Gastroesophageal sphincter (tissue), 4 donors: ENCODE data around the gene JPT2. TPM values are rescaled to one million over a fixed set of nuclear protein-coding genes. Genes with fewer than 3 reads are reported as not detected.

Source experiments
- ATAC-seq: fragments of 150-250 bp; one replicate; pipeline ENCODE4 v1.9.1; 2016; ENCODE audit warnings: mild to moderate bottlenecking, moderate library complexity
- H3K27ac ChIP-seq, 4 donors: fragments of 200-600 bp; sonication (generic) in 3 of 4; 1 replicate in 3 of 4; 2 replicates in 1 of 4; pipeline ENCODE4 v1.5.1; 2016 to 2019
- H3K27me3 ChIP-seq: fragments of 200-600 bp; sonication (generic); one replicate; pipeline ENCODE4 v1.5.1; 2019
- H3K36me3 ChIP-seq, 2 donors: fragments of 200-600 bp; sonication (generic); one replicate each; pipeline ENCODE4 v1.5.1; 2019; ENCODE audit warnings: control low read depth in 1 of 2
- H3K4me1 ChIP-seq, 3 donors: fragments of 200-600 bp; sonication (generic); 1 replicate in 2 of 3; 2 replicates in 1 of 3; pipeline ENCODE4 v1.5.1; 2016 to 2019; ENCODE audit warnings: control low read depth in 2 of 3
- H3K4me3 ChIP-seq, 2 donors: fragments of 200-600 bp; sonication (generic); one replicate each; pipeline ENCODE4 v1.5.1; 2019; ENCODE audit warnings: mild to moderate bottlenecking in 1 of 2, moderate library complexity in 1 of 2
- H3K9me3 ChIP-seq, 3 donors: fragments of 200-600 bp; sonication (generic); one replicate each; pipeline ENCODE4 v1.5.1; 2017 to 2019; ENCODE audit warnings: control low read depth in 2 of 3
- CTCF ChIP-seq, 4 experiments: fragments of 200-600 bp in 2 of 4; fragments of 450-650 bp in 2 of 4; sonication (generic) in 1 of 4; IDR thresholded peaks; one replicate each; pipeline ENCODE4 v1.5.1; 2017 to 2019; ENCODE audit warnings: antibody characterized with exemption in 4 of 4, mild to moderate bottlenecking in 2 of 4, moderate library complexity in 2 of 4
- EP300 ChIP-seq: sonication (generic); formaldehyde crosslinking; IDR thresholded peaks from one replicate; pipeline ENCODE4 v1.6.1; 2017; ENCODE audit warnings: antibody characterized with exemption, mild to moderate bottlenecking
- POLR2A ChIP-seq, 2 donors: fragments of 450-650 bp; IDR thresholded peaks; one replicate each; pipeline ENCODE4 v1.6.1; 2017; ENCODE audit warnings: antibody characterized with exemption in 2 of 2, mild to moderate bottlenecking in 2 of 2, moderate library complexity in 1 of 2
- POLR2AphosphoS5 ChIP-seq: sonication (generic); formaldehyde crosslinking; IDR thresholded peaks from one replicate; pipeline ENCODE4 v1.6.1; 2017; ENCODE audit warnings: antibody characterized with exemption
- WGBS, 2 donors: methylation state at CpG; one replicate each; pipeline ENCODE4 v1.1.5; 2018; ENCODE audit warnings: low coverage in 1 of 2; 5-methylcytosine and 5-hydroxymethylcytosine counted together
- total RNA-seq, 4 donors: library from RNA; depleted of rRNA; stranded (reverse); fragments of >200 nt; gene quantifications; one replicate each; pipeline ENCODE4 v1.1.0, GENCODE V29; 2016

JPT2 gene
- total RNA-seq, 4 donors from 2014 or later = 21.4 to 49.9 (median 31.6) TPM

- Histone ChIP-seq H3K27me3 (no peaks in the 10 kb centered on the region), H3K9me3 (no peaks in the 10 kb centered on the region), H3K27ac (no peak overlapping the region), H3K4me3 (no peak overlapping the region), H3K4me1 (no peaks in the 10 kb centered on the region), H3K36me3 (peaks cover 0 to 60% of the 10 kb centered on the region in 2 donors)
- WGBS, 2 donors = no CpG with 5 or more reads among the region's 22 CpGs
- ATAC-seq = no peak
- no peak for TF ChIP-seq CTCF (IDR thresholded peaks at IDR 0.05)
- no peak for TF ChIP-seq POLR2AphosphoS5
- TF ChIP-seq POLR2A (IDR thresholded peaks at IDR 0.05) = no peak
- no peak for TF ChIP-seq EP300
These were observed 56.0 kb downstream of the JPT2 start for GRCh38 chr16:1734123-1734522.

- Histone ChIP-seq H3K27me3 (no peaks in the 10 kb centered on the region), H3K4me3 (no peak overlapping the region), H3K36me3 (peaks cover 0 to 54% of the 10 kb centered on the region in 2 donors), H3K4me1 (no peaks in the 10 kb centered on the region), H3K9me3 (no peaks in the 10 kb centered on the region), H3K27ac (no peak overlapping the region)
- TF ChIP-seq CTCF (IDR thresholded peaks at IDR 0.05) (no peak), EP300 (no peak), POLR2A (IDR thresholded peaks at IDR 0.05) (no peak), POLR2AphosphoS5 (no peak)
- ATAC-seq = no peak
- whole genome bisulfite sequencing, 2 donors = 91 to 100% methylated on average over 1 to 18 of the region's 22 CpGs
These were observed 56.7 kb downstream of the JPT2 start for GRCh38 chr16:1734816-1735215.

- TF ChIP-seq POLR2A (IDR thresholded peaks at IDR 0.05) (no peak), CTCF (IDR thresholded peaks at IDR 0.05) (no peak), POLR2AphosphoS5 (no peak), EP300 (no peak)
- no peak overlapping the region for H3K4me3 ChIP-seq
- H3K36me3 ChIP-seq = peaks cover 0 to 50% of the 10 kb centered on the region in 2 donors
- ATAC-seq = no peak
- WGBS, 2 donors = 92 to 95% methylated on average over 19 to 21 of the region's 33 CpGs
- no peaks in the 10 kb centered on the region for H3K27me3 ChIP-seq
- no peak overlapping the region for H3K27ac ChIP-seq
- H3K9me3 ChIP-seq = no peaks in the 10 kb centered on the region
- H3K4me1 ChIP-seq = no peaks in the 10 kb centered on the region
These were observed 62.2 kb downstream of the JPT2 start for GRCh38 chr16:1740234-1740633.

GRCh38 chr16:1740781-1741490, 62.9 kb downstream of the JPT2 start:
- Histone ChIP-seq H3K36me3 (peaks cover 0 to 56% of the 10 kb centered on the region in 2 donors), H3K4me3 (no peak overlapping the region), H3K27ac (no peak overlapping the region), H3K4me1 (no peaks in the 10 kb centered on the region), H3K27me3 (no peaks in the 10 kb centered on the region), H3K9me3 (no peaks in the 10 kb centered on the region)
- ATAC-seq = no peak
- TF ChIP-seq EP300 (no peak), CTCF (IDR thresholded peaks at IDR 0.05) (no peak), POLR2AphosphoS5 (no peak), POLR2A (IDR thresholded peaks at IDR 0.05) (no peak)
- WGBS, 2 donors = 91 to 93% methylated on average over 7 to 10 of the region's 30 CpGs

GRCh38 chr16:1741553-1742165, 63.6 kb downstream of the JPT2 start:
- Histone ChIP-seq H3K27me3 (no peaks in the 10 kb centered on the region), H3K9me3 (no peaks in the 10 kb centered on the region), H3K27ac (no peak overlapping the region), H3K36me3 (peaks cover 0 to 64% of the 10 kb centered on the region in 2 donors), H3K4me3 (no peak overlapping the region), H3K4me1 (no peaks in the 10 kb centered on the region)
- TF ChIP-seq POLR2AphosphoS5 (no peak), CTCF (IDR thresholded peaks at IDR 0.05) (no peak), POLR2A (IDR thresholded peaks at IDR 0.05) (no peak), EP300 (no peak)
- ATAC-seq = no peak
- 100% methylated on average over 2 of the region's 19 CpGs; no CpG with 5 or more reads in 1 of the 2 donors for WGBS, 2 donors
